DMS153 (cell line): ENCODE data around the gene CALML4.

Experiments
- DNase-seq: peaks from one replicate; lab custom pipeline; 2025; lab: John Stamatoyannopoulos, UW

Gene CALML4

GRCh38 chr15:68143785-68144184 lies 61.3 kb downstream of the CALML4 start:
- no peak for DNase-seq

- DNase-seq = no peak
Observed at GRCh38 chr15:68143129-68143528, 62.0 kb downstream of the CALML4 start.
